ENCODE results near the gene ELL. TPM values are rescaled to one million over a fixed set of nuclear protein-coding genes. Genes with fewer than 3 reads are reported as not detected.

The ELL gene
- total RNA-seq, 6 experiments from 2014 or later: 15.7 to 17.8 (median 16.4) TPM

GRCh38 chr19:18495204-18495911, 26.5 kb downstream of the ELL start:
- Mint-ChIP-seq H3K27ac (peak overlapping the region; percentile 90), H3K9me3 (no peaks in the 10 kb centered on the region), H3K27me3 (ENCODE audit: insufficient read depth) (peaks cover 4% of the 10 kb centered on the region; the same call in 1 of the 2 replicates), H3K4me3 (no peak overlapping the region; the same call in 1 of the 2 replicates), H3K4me1 (ENCODE audit: low read depth) (peaks cover 34% of the 10 kb centered on the region), H3K36me3 (ENCODE audit: low read depth) (no peaks in the 10 kb centered on the region)
- no peak for TF ChIP-seq CTCF (IDR thresholded peaks at IDR 0.05)
- no peak for DNase-seq

- H3K27me3 Mint-ChIP-seq (ENCODE audit: insufficient read depth): peaks cover 4% of the 10 kb centered on the region; the same call in 1 of the 2 replicates
- TF ChIP-seq CTCF (IDR thresholded peaks at IDR 0.05): no peak
- H3K9me3 Mint-ChIP-seq: no peaks in the 10 kb centered on the region
- peaks cover 34% of the 10 kb centered on the region for H3K4me1 Mint-ChIP-seq (ENCODE audit: low read depth)
- H3K4me3 Mint-ChIP-seq: no peak overlapping the region; the same call in 1 of the 2 replicates
- H3K27ac Mint-ChIP-seq: peak overlapping the region; percentile 78
- no peak for DNase-seq
- no peaks in the 10 kb centered on the region for H3K36me3 Mint-ChIP-seq (ENCODE audit: low read depth)
Measured at GRCh38 chr19:18494267-18494607, 27.6 kb downstream of the ELL start.

GRCh38 chr19:18493440-18494266, 28.2 kb downstream of the ELL start:
- Mint-ChIP-seq H3K4me3 (peak overlapping the region; percentile 13; the same call in 1 of the 2 replicates), H3K4me1 (ENCODE audit: low read depth) (peaks cover 34% of the 10 kb centered on the region), H3K27me3 (ENCODE audit: insufficient read depth) (peaks cover 4% of the 10 kb centered on the region; the same call in 1 of the 2 replicates), H3K9me3 (no peaks in the 10 kb centered on the region), H3K36me3 (ENCODE audit: low read depth) (no peaks in the 10 kb centered on the region), H3K27ac (peak overlapping the region; percentile 78)
- DNase-seq: no peak
- TF ChIP-seq CTCF (IDR thresholded peaks at IDR 0.05): no peak

GRCh38 chr19:18491995-18492953, 29.6 kb downstream of the ELL start:
- Mint-ChIP-seq H3K9me3 (no peaks in the 10 kb centered on the region), H3K27me3 (ENCODE audit: insufficient read depth) (peaks cover 4% of the 10 kb centered on the region; the same call in 1 of the 2 replicates), H3K4me3 (no peak overlapping the region), H3K27ac (0 out of 2 replicates have a peak overlapping the region, but pooled peaks have one; percentile 32), H3K4me1 (ENCODE audit: low read depth) (peaks cover 43% of the 10 kb centered on the region), H3K36me3 (ENCODE audit: low read depth) (no peaks in the 10 kb centered on the region)
- no peak for TF ChIP-seq CTCF (IDR thresholded peaks at IDR 0.05)
- no peak for DNase-seq

- Mint-ChIP-seq H3K27me3 (ENCODE audit: insufficient read depth) (peaks cover 1% of the 10 kb centered on the region; the same call in 1 of the 2 replicates), H3K36me3 (ENCODE audit: low read depth) (no peaks in the 10 kb centered on the region; the same call in 1 of the 2 replicates), H3K4me1 (ENCODE audit: low read depth) (peaks cover 42% of the 10 kb centered on the region), H3K4me3 (no peak overlapping the region), H3K27ac (no peak overlapping the region), H3K9me3 (no peaks in the 10 kb centered on the region)
- TF ChIP-seq CTCF (IDR thresholded peaks at IDR 0.05): no peak
- no peak for DNase-seq
Measured at GRCh38 chr19:18490728-18491127, 31.1 kb downstream of the ELL start.
